ENCODE measurements around the gene CDYL. TPM values are rescaled to one million over a fixed set of nuclear protein-coding genes. Genes with fewer than 3 reads are reported as not detected.

Gene CDYL
- total RNA-seq, 4 donors from 2014 or later: 24.1 to 24.8 (median 24.5) TPM

DNA sequence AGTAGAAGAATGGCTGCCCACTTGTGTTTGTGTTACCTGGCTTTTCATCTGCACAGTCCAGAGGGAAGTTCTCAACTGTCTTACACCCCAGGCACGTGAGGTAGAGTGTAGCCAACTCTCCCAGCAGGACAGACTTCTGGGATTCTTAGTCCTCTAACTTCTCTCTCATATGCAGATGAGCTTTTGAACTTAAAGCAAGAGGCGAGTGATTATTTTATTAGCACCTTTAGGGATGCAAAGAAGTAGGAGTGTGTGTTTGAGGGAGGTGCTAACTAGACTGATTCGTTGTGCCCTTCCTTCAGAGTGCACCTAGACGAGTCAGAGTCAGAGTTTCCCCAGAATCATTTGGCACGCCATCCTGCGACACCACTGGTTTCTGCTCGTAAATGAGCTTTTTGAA, 10.8 kb downstream of the CDYL start:
- ATAC-seq (no peak), DNase-seq (no peak)
- H3K4me3 ChIP-seq: no peak overlapping the region
- H3K27ac ChIP-seq: no peak overlapping the region
- H3K4me1 ChIP-seq: peaks cover 0 to 8% of the 10 kb centered on the region in 2 donors
- no peaks in the 10 kb centered on the region for H3K36me3 ChIP-seq
- H3K27me3 ChIP-seq: no peaks in the 10 kb centered on the region
- intact Hi-C loops (cut with DNase I; ENCODE audit: low total_unique reads) (no loop called here), in situ Hi-C loops (cut with MboI; ENCODE audit: low sequenced_read_pairs in 4 of 4) (no loop called here)
- no peak for TF ChIP-seq POLR2A (IDR thresholded peaks at IDR 0.05)
- TF ChIP-seq CTCF (IDR thresholded peaks at IDR 0.05 in 4 of 5, conservative IDR thresholded peaks at IDR 0.05 in 1 of 5): no peak
- H3K9me3 ChIP-seq: no peaks in the 10 kb centered on the region

DNA sequence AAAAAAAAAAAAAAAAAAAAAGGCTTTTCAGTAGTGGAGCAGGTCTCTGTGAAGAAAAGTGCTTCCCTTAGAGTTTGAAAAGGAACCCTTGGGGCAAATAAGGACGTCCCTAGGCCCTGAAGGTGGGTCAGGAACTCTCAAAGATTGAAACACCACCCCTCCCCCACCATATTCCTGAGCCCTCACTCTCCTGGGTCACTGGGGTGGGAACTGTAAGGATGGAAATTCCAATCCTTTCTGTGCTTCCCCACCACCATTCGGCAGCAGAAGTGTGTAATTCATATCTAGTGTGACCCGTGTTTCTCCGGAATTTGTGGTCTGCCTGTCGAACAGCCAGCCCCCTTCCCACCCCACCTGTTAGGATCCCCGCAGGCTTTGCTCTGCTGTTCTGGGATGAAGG, 12.3 kb downstream of the CDYL start:
- intact Hi-C loops (cut with DNase I; ENCODE audit: low total_unique reads): no loop called here
- no peaks in the 10 kb centered on the region for H3K9me3 ChIP-seq
- H3K27me3 ChIP-seq: no peaks in the 10 kb centered on the region
- DNase-seq (no peak), ATAC-seq (no peak)
- H3K36me3 ChIP-seq: no peaks in the 10 kb centered on the region
- peaks cover 0 to 4% of the 10 kb centered on the region in 2 donors for H3K4me1 ChIP-seq
- H3K4me3 ChIP-seq: no peak overlapping the region
- TF ChIP-seq POLR2A (IDR thresholded peaks at IDR 0.05): no peak
- no peak for TF ChIP-seq CTCF (IDR thresholded peaks at IDR 0.05 in 4 of 5, conservative IDR thresholded peaks at IDR 0.05 in 1 of 5)
- no peak overlapping the region for H3K27ac ChIP-seq
- in situ Hi-C loops (cut with MboI; ENCODE audit: low sequenced_read_pairs in 4 of 4): no loop called here

- H3K27ac ChIP-seq: no peak overlapping the region
- in situ Hi-C loops (cut with MboI; ENCODE audit: low sequenced_read_pairs in 4 of 4) (no loop called here), intact Hi-C loops (cut with DNase I; ENCODE audit: low total_unique reads) (no loop called here)
- no peak for ATAC-seq
- no peak for DNase-seq
- H3K9me3 ChIP-seq: no peaks in the 10 kb centered on the region
- H3K4me3 ChIP-seq: no peak overlapping the region
- no peaks in the 10 kb centered on the region for H3K36me3 ChIP-seq
- peaks cover 0 to 4% of the 10 kb centered on the region in 2 donors for H3K4me1 ChIP-seq
- no peak for TF ChIP-seq CTCF (IDR thresholded peaks at IDR 0.05 in 4 of 5, conservative IDR thresholded peaks at IDR 0.05 in 1 of 5)
- TF ChIP-seq POLR2A (IDR thresholded peaks at IDR 0.05): no peak
- no peaks in the 10 kb centered on the region for H3K27me3 ChIP-seq
These were observed 12.9 kb downstream of the CDYL start for GRCh38 chr6:4788953-4789584.

DNA sequence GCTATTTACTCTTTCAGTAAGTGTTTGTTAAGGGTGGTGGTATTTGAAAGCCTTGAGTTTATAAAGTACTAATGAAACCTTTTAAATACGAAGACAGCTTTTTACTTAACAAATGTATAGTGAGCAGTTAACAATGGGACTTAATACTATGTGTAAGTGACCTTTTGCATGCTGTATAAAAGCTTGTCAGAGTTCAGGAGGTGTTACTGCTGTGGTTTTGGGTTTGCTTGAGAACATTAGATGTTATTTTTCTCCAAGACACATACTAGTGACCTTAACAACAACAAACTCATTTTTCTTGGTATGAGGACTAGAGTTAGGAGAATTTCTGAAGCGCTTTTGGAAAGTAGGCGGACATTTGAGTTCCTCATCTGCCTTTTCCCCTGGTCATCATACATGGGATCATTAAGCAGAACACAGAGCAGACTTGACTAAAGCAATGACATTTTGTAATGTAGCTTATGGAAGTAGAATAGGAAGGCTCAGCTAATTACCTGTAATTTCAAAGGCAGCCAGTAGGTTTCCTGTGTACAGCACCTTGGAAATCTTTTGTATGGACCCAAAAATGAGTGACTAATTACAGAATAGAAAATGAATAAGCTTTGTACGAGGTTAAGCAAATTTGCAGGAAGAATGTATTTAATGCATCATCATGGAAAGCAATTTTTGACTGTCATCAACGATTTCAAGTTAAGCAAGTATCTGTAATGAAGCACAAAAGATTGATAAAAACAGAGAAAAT, 14.1 kb downstream of the CDYL start:
- peaks cover 0 to 8% of the 10 kb centered on the region in 2 donors for H3K4me1 ChIP-seq
- no peak overlapping the region for H3K4me3 ChIP-seq
- TF ChIP-seq CTCF (IDR thresholded peaks at IDR 0.05 in 4 of 5, conservative IDR thresholded peaks at IDR 0.05 in 1 of 5) (no peak), POLR2A (IDR thresholded peaks at IDR 0.05) (no peak)
- in situ Hi-C loops (cut with MboI; ENCODE audit: low sequenced_read_pairs in 4 of 4): no loop called here
- no peaks in the 10 kb centered on the region for H3K27me3 ChIP-seq
- no peaks in the 10 kb centered on the region for H3K36me3 ChIP-seq
- H3K27ac ChIP-seq: no peak overlapping the region
- intact Hi-C loops (cut with DNase I; ENCODE audit: low total_unique reads): no loop called here
- DNase-seq: no peak
- H3K9me3 ChIP-seq: no peaks in the 10 kb centered on the region
- ATAC-seq: no peak

All from gastrocnemius medialis (tissue), 4 donors.